SK-N-SH (cell line): ENCODE measurements around the gene FKBP4. TPM values are rescaled to one million over a fixed set of nuclear protein-coding genes. Genes with fewer than 3 reads are reported as not detected.

ENCODE experiments used
- CTCF ChIA-PET: fragments of 300-600, 350-600 bp; formaldehyde crosslinking; extraction: SDS; loops from one replicate; lab custom pipeline; 2021; lab: Yijun Ruan, JAX
- POLR2A ChIA-PET: fragments of 350-600 bp; sonication (Branson Sonifier 250); formaldehyde crosslinking; extraction: SDS; loops from one replicate; lab custom pipeline; 2020; ENCODE audit warnings: antibody characterized with exemption, inconsistent platforms; lab: Yijun Ruan, JAX
- DNase-seq: peaks from one replicate; pipeline ENCODE4 v3.0.0; 2012
- H2AFZ ChIP-seq: fragments of 200-600 bp; sonication (generic); 2 replicates; pipeline ENCODE4 v1.8.1; 2016; ENCODE audit warnings: antibody characterized with exemption, mild to moderate bottlenecking, low read depth
- H3F3A ChIP-seq: fragments of 200-600 bp; sonication (generic); replicated peaks from 2 replicates; pipeline ENCODE3; 2016; ENCODE audit warnings: antibody characterized with exemption, mild to moderate bottlenecking; ENCODE audit not compliant: insufficient read depth
- H3K27ac ChIP-seq, 2 experiments: fragments of 200-500 bp in 1 of 2; fragments of 200-600 bp in 1 of 2; sonication (Bioruptor generic) in 1 of 2; sonication (generic), shearing (Covaris generic) in 1 of 2; 2 replicates each; pipeline versions ENCODE4 v1.5.1 to v1.6.1; 2014 to 2016; ENCODE audit warnings: low read depth in 2 of 2, inconsistent platforms in 1 of 2, low read length in 1 of 2, mild to moderate bottlenecking in 1 of 2, mixed read lengths in 1 of 2
- H3K27me3 ChIP-seq: fragments of 200-600 bp; sonication (generic), shearing (Covaris generic); 2 replicates; pipeline ENCODE4 v1.6.1; 2016; ENCODE audit warnings: mixed run types; ENCODE audit not compliant: insufficient read depth
- H3K36me3 ChIP-seq, 2 experiments: fragments of 200-500 bp in 1 of 2; fragments of 200-600 bp in 1 of 2; sonication (Bioruptor generic) in 1 of 2; sonication (generic) in 1 of 2; replicated peaks in 1 of 2; 2 replicates each; pipeline versions ENCODE3 to v1.5.1; 2014 to 2016; ENCODE audit warnings: low read length in 1 of 2, mild to moderate bottlenecking in 1 of 2; ENCODE audit not compliant: insufficient read depth in 2 of 2, control insufficient read depth in 1 of 2
- H3K4me1 ChIP-seq, 2 experiments: fragments of 200-500 bp in 1 of 2; fragments of 200-600 bp in 1 of 2; sonication (Bioruptor generic) in 1 of 2; sonication (generic), shearing (Covaris generic) in 1 of 2; 2 replicates each; pipeline versions ENCODE4 v1.5.1 to v1.6.1; 2014 to 2016; ENCODE audit warnings: low read depth in 1 of 2, low read length in 1 of 2, mixed run types in 1 of 2; ENCODE audit not compliant: insufficient read depth in 2 of 2, control insufficient read depth in 1 of 2
- H3K4me2 ChIP-seq: fragments of 200-600 bp; sonication (generic), shearing (Covaris generic); 2 replicates; pipeline ENCODE4 v1.6.1; 2017; ENCODE audit warnings: mixed run types
- H3K4me3 ChIP-seq, 2 experiments: fragments of 200-500 bp in 1 of 2; fragments of 200-600 bp in 1 of 2; sonication (Bioruptor generic) in 1 of 2; sonication (generic), shearing (Covaris generic) in 1 of 2; 2 replicates each; pipeline versions ENCODE4 v1.5.1 to v1.8.1; 2014 to 2016; ENCODE audit warnings: low read depth in 2 of 2, inconsistent platforms in 1 of 2, low read length in 1 of 2, mild to moderate bottlenecking in 1 of 2, mixed read lengths in 1 of 2, moderate library complexity in 1 of 2
- H3K79me2 ChIP-seq: fragments of 200-600 bp; sonication (generic); 2 replicates; pipeline ENCODE4 v1.8.1; 2017; ENCODE audit warnings: mild to moderate bottlenecking; ENCODE audit not compliant: insufficient read depth
- H3K9ac ChIP-seq: fragments of 200-600 bp; sonication (generic); 2 replicates; pipeline ENCODE4 v1.6.1; 2017; ENCODE audit warnings: mixed run types
- H3K9me2 ChIP-seq: fragments of 200-600 bp; sonication (generic); 2 replicates; pipeline ENCODE4 v1.6.1; 2017; ENCODE audit warnings: mixed run types
- H3K9me3 ChIP-seq: fragments of 200-600 bp; sonication (generic); 2 replicates; pipeline ENCODE4 v1.6.1; 2017; ENCODE audit warnings: mixed run types, mild to moderate bottlenecking, moderate library complexity
- H4K20me1 ChIP-seq: fragments of 200-600 bp; sonication (generic); 2 replicates; pipeline ENCODE4 v1.6.1; 2017; ENCODE audit warnings: mild to moderate bottlenecking, mixed run types; ENCODE audit not compliant: insufficient read depth
- CTCF ChIP-seq: fragments of 200-600 bp; sonication (generic); IDR thresholded peaks from 2 replicates; pipeline ENCODE4 v1.6.1; 2017; ENCODE audit warnings: antibody characterized with exemption, mild to moderate bottlenecking, moderate library complexity
- EP300 ChIP-seq, 2 experiments: IDR thresholded peaks; 2 replicates each; pipeline versions ENCODE4 v1.4.0 to v1.6.1; 2012; ENCODE audit warnings: borderline replicate concordance in 1 of 2, low read depth in 1 of 2, low read length in 1 of 2
- FOXJ3 ChIP-seq: sonication (generic); formaldehyde crosslinking; IDR thresholded peaks from 2 replicates; pipeline ENCODE4 v1.5.1; 2020; ENCODE audit warnings: mild to moderate bottlenecking, missing genetic modification reagents
- FOXM1 ChIP-seq: IDR thresholded peaks from 2 replicates; pipeline ENCODE4 v1.4.0; 2012; ENCODE audit warnings: low read depth, mild to moderate bottlenecking
- GATA2 ChIP-seq: sonication (generic); formaldehyde crosslinking; IDR thresholded peaks from 2 replicates; pipeline ENCODE4 v1.5.0; 2020; ENCODE audit warnings: mild to moderate bottlenecking, missing genetic modification reagents
- IRF3 ChIP-seq: fragments of 150-350 bp; IDR thresholded peaks from 2 replicates; pipeline ENCODE4 v1.6.1; 2016; ENCODE audit warnings: mild to moderate bottlenecking, low read depth, low read length
- MXI1 ChIP-seq: IDR thresholded peaks from 2 replicates; pipeline ENCODE4 v1.6.1; 2012; ENCODE audit warnings: mild to moderate bottlenecking, low read depth, low read length, improper control_type of control experiment
- NFIC ChIP-seq: IDR thresholded peaks from 2 replicates; pipeline ENCODE4 v1.4.0; 2012; ENCODE audit warnings: borderline replicate concordance
- NRF1 ChIP-seq: IDR thresholded peaks from 2 replicates; pipeline ENCODE4 v1.6.1; 2012; ENCODE audit warnings: low read depth, mild to moderate bottlenecking, low read length
- PBX3 ChIP-seq: IDR thresholded peaks from 2 replicates; pipeline ENCODE4; 2012
- POLR2AphosphoS5 ChIP-seq: IDR thresholded peaks from 2 replicates; pipeline ENCODE4 v1.6.1; 2012; ENCODE audit warnings: low read depth, low read length
- RAD21 ChIP-seq: IDR thresholded peaks from 2 replicates; pipeline ENCODE4 v1.6.1; 2012; ENCODE audit warnings: mild to moderate bottlenecking, low read length
- RCOR1 ChIP-seq: fragments of 150-350 bp; IDR thresholded peaks from 2 replicates; pipeline ENCODE4 v1.6.1; 2017; ENCODE audit warnings: antibody characterized with exemption, low read length
- REST ChIP-seq: IDR thresholded peaks from 2 replicates; pipeline ENCODE4 v1.6.1; 2012; ENCODE audit warnings: mild to moderate bottlenecking, low read depth, low read length, moderate library complexity
- SIN3A ChIP-seq: IDR thresholded peaks from 2 replicates; pipeline ENCODE4 v1.6.1; 2012; ENCODE audit warnings: low read depth, mild to moderate bottlenecking, low read length, moderate library complexity, borderline replicate concordance
- TAF1 ChIP-seq: IDR thresholded peaks from 2 replicates; pipeline ENCODE4 v1.6.1; 2012; ENCODE audit warnings: low read depth, mild to moderate bottlenecking, low read length, moderate library complexity, borderline replicate concordance
- TCF12 ChIP-seq: IDR thresholded peaks from 2 replicates; pipeline ENCODE4 v1.4.0; 2012
- TEAD4 ChIP-seq: IDR thresholded peaks from 2 replicates; pipeline ENCODE4 v1.4.0; 2012; ENCODE audit warnings: mild to moderate bottlenecking, borderline replicate concordance; ENCODE audit not compliant: insufficient read depth
- YY1 ChIP-seq: IDR thresholded peaks from 2 replicates; pipeline ENCODE4 v1.4.0; 2012; ENCODE audit warnings: low read depth, mild to moderate bottlenecking
- WGBS: methylation state at CpG from one replicate; pipeline ENCODE4 v1.1.6; 2017; ENCODE audit warnings: low lambda C conversion rate; 5-methylcytosine and 5-hydroxymethylcytosine counted together
- polyA plus RNA-seq, 3 experiments: library from polyadenylated mRNA; depleted of rRNA; stranded (reverse); fragments of >200 nt; gene quantifications; 2 replicates each; pipeline ENCODE4 v1.2.3, GENCODE V29; 2012

Gene FKBP4
- polyA plus RNA-seq, 1 of the 3 experiments (the other 2 are of a cell fraction): 53.2 TPM

GRCh38 chr12:2776129-2776806 lies 18.5 kb upstream of the FKBP4 start:
- H3K9me2 ChIP-seq: no peaks in the 10 kb centered on the region
- no peaks in the 10 kb centered on the region for H3K79me2 ChIP-seq
- no peak overlapping the region for H3K4me2 ChIP-seq
- H3K4me1 ChIP-seq: no peaks in the 10 kb centered on the region
- no peak overlapping the region for H3K9ac ChIP-seq
- H2AFZ ChIP-seq: no peak overlapping the region
- H4K20me1 ChIP-seq: no peaks in the 10 kb centered on the region
- H3K36me3 ChIP-seq: no peaks in the 10 kb centered on the region
- DNase-seq: no peak
- ChIA-PET POLR2A (no interaction called here), CTCF (interaction anchor here (1.2 to 3.2 kb wide), 3 partner anchors 8 to 36 kb away, joined by 3 to 10 read pairs (median 3); no protein-coding TSS in a partner anchor)
- H3K27me3 ChIP-seq: peaks cover 9% of the 10 kb centered on the region; the same call in 1 of the 2 replicates
- WGBS: 82% methylated on average over 20 of the region's 20 CpGs
- no peak overlapping the region for H3K4me3 ChIP-seq
- no peaks in the 10 kb centered on the region for H3K9me3 ChIP-seq
- H3K27ac ChIP-seq: no peak overlapping the region
- no peaks in the 10 kb centered on the region for H3F3A ChIP-seq
- no peak for TF ChIP-seq TEAD4
- TF ChIP-seq MXI1: no peak
- TF ChIP-seq RCOR1: no peak
- no peak for TF ChIP-seq YY1
- TF ChIP-seq NRF1: no peak
- no peak for TF ChIP-seq IRF3
- no peak for TF ChIP-seq NFIC
- TF ChIP-seq EP300 (IDR thresholded peaks at IDR 0.05; ENCODE audit: borderline replicate concordance in 1 of 2, low read depth in 1 of 2, low read length in 1 of 2): no peak
- TF ChIP-seq RAD21: no peak
- TF ChIP-seq TAF1: no peak
- no peak for TF ChIP-seq SIN3A
- TF ChIP-seq, all 33 proteins: peak for 0

- Histone ChIP-seq H3K4me1 (peaks cover 0 to 3% of the 10 kb centered on the region in 2 experiments; a peak in 1 of 4 replicates), H3K4me3 (no peak overlapping the region), H4K20me1 (no peaks in the 10 kb centered on the region), H3K27ac (no peak overlapping the region), H3K9ac (no peak overlapping the region), H3F3A (no peaks in the 10 kb centered on the region), H3K79me2 (no peaks in the 10 kb centered on the region), H2AFZ (no peak overlapping the region), H3K27me3 (peaks cover 9% of the 10 kb centered on the region), H3K36me3 (no peaks in the 10 kb centered on the region), H3K4me2 (no peak overlapping the region), H3K9me3 (no peaks in the 10 kb centered on the region), H3K9me2 (no peaks in the 10 kb centered on the region)
- DNase-seq: no peak
- ChIA-PET CTCF (interaction anchor here (2.1 to 3.2 kb wide), 2 partner anchors 11 to 39 kb away, joined by 5 to 10 read pairs; no protein-coding TSS in a partner anchor), POLR2A (no interaction called here)
- 48% methylated on average over 3 of the region's 4 CpGs for WGBS
- TF ChIP-seq TAF1 (no peak), SIN3A (no peak), GATA2 (CRISPR knock-in tag) (no peak), NRF1 (no peak), PBX3 (no peak), NFIC (no peak), TCF12 (no peak), POLR2AphosphoS5 (no peak), CTCF (no peak), YY1 (no peak), FOXM1 (no peak), EP300 (IDR thresholded peaks at IDR 0.05; ENCODE audit: borderline replicate concordance in 1 of 2, low read depth in 1 of 2, low read length in 1 of 2) (no peak), FOXJ3 (CRISPR knock-in tag) (no peak), REST (no peak)
These were observed 15.5 kb upstream of the FKBP4 start for GRCh38 chr12:2779281-2779680.
